Measurements from ENCODE around the gene RMDN3.

The RMDN3 gene

DNA sequence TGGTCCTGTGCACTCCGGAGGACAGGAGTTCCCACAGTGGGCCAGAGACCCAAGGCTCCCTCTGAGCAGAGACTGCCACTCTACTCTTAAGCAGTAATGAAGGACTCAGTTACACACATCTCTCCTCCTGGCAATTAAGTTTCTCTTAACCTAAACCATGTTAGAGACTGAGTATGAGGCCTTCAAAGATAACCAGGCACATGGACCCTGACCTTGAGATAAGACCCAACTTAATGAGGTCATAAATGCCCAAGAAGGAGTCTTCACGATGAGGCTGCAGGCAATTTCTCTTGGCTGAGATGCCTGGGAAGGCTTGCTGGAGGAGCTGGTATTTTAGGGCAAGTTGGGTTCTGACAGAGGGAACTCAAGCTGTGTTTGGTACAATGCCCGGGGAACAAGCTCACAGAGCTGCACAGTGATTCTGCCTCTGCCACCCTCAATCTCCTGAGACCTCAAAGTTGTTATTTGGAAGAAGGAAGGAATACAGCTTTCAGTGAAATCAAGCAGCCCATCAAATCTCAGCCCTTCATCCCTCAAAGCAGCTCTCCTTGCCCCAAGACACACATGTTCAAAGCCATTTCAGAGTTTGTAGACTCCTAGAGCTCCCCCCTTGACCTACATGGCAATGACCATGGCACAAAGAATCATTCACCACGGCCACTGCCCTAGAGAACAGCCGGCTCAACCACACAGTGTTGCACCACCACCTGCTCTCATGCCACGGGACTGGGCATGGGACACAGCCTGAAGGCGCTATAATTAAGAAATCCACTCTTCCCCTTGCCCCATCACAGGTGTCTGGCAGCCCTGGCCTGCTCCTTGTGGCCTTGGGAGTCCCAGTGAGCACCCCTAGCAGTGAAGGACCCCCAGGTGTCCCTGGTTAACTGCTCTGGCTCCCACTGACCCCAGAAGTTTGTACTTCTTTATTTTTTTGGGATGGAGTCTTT, 7.1 kb downstream of the RMDN3 start:
- Mint-ChIP-seq H3K4me1 (ENCODE audit: low read depth) (peaks cover 39% of the 10 kb centered on the region), H3K9me3 (no peaks in the 10 kb centered on the region), H3K36me3 (ENCODE audit: low read depth) (peaks cover 33% of the 10 kb centered on the region), H3K4me3 (no peak overlapping the region), H3K27me3 (ENCODE audit: low read depth) (no peaks in the 10 kb centered on the region), H3K27ac (peak overlapping the region; percentile 9)

DNA sequence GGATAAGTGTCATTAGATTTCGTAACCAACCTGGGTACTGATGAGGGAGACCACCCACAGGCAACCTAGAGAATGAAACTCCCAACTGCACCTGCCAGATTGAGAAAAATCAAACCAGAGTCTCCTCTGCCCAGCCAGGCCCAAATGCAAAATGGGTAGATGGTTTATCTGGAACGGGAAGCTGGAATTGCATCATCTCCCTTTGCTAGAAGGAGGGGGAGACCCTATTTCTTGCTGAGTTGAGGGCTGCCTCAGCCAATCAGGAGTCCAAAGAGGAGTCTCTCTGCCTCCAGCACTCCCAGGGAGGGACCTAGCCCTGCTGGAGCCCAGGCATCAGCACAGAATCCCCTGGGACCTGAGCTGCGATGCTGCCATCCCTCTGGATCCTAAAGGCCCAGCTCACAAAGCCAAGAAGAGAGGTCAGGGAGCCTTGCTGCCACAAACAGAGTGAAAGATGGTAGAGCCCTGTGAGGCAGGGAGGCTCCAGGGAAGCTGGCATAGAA, 8.1 kb downstream of the RMDN3 start:
- Mint-ChIP-seq H3K27me3 (ENCODE audit: low read depth) (no peaks in the 10 kb centered on the region), H3K36me3 (ENCODE audit: low read depth) (peaks cover 32% of the 10 kb centered on the region), H3K27ac (no peak overlapping the region)

DNA sequence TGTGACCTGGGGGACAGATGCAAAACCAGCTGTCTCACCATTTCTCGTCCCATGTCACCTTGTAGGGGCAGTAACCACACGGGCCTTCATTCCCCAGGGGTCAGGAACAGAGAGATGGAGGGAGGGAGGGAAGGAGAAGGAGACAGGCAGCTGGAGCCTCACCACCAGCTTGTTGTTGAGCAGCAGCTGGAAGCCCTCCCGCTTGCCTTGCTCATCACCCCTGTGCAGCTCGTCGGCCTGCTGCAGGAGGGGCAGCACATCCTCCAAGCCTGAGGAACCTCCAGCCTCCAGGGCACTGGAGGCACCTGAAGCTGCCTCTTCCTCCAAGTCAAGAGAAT, 10.3 kb downstream of the RMDN3 start:
- peaks cover 29% of the 10 kb centered on the region for H3K36me3 Mint-ChIP-seq (ENCODE audit: low read depth)
- no peaks in the 10 kb centered on the region for H3K9me3 Mint-ChIP-seq
- H3K27me3 Mint-ChIP-seq (ENCODE audit: low read depth), result no peaks in the 10 kb centered on the region
- H3K4me1 Mint-ChIP-seq (ENCODE audit: low read depth), result peaks cover 30% of the 10 kb centered on the region
- H3K4me3 Mint-ChIP-seq, result no peak overlapping the region
- peak overlapping the region; percentile 97 for H3K27ac Mint-ChIP-seq

More for the DNA sequence above, 8.1 kb downstream of the RMDN3 start:
- Mint-ChIP-seq H3K4me3 (no peak overlapping the region), H3K4me1 (ENCODE audit: low read depth) (peaks cover 37% of the 10 kb centered on the region), H3K9me3 (no peaks in the 10 kb centered on the region)

DNA sequence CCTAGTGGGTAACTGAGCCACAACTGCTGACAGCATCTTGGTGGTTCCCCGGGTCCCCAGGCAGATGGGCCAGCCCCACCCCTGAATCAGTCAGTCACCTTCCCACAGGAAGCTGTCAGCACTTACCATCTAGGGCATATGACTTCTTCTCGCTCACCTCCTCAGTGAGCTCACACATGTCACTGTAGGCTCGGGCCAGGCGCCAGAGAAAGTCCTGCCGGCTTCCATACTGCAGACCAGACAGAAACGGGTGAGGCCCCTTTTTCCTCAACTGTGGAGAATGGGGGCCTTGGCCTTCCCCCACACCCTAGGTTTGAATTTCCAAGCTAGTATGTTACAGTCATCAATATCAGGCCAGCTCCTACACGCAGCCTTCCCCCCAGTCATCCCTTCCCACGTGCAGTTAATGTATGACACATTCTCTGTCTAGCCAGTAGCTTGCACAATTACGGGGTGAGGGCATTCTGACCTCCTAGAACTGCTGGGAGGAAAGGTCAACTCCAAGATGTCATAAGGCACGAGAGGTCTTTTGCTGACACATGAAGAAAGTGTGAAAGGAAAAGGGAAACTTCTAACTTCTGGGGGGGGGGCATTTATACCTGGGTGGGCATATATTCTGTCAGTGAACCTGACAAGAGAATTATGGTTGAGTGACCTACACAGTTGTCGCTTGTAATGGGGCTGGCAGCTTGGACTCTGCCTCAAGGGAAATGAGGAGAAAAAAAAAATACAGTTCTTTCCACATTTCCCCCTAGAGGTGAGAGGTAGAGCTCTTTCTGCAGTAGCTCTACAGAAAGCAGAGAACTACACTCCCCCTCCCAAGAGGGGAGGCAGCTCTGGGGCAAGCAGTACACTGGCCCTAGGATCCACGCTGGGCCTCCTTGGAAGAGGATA, 10.9 kb downstream of the RMDN3 start:
- H3K27me3 Mint-ChIP-seq (ENCODE audit: low read depth), result no peaks in the 10 kb centered on the region
- H3K27ac Mint-ChIP-seq, result peak overlapping the region; percentile 97
- peak overlapping the region; percentile 68 for H3K4me3 Mint-ChIP-seq
- H3K4me1 Mint-ChIP-seq (ENCODE audit: low read depth), result peaks cover 30% of the 10 kb centered on the region
- peaks cover 33% of the 10 kb centered on the region for H3K36me3 Mint-ChIP-seq (ENCODE audit: low read depth)
- no peaks in the 10 kb centered on the region for H3K9me3 Mint-ChIP-seq

DNA sequence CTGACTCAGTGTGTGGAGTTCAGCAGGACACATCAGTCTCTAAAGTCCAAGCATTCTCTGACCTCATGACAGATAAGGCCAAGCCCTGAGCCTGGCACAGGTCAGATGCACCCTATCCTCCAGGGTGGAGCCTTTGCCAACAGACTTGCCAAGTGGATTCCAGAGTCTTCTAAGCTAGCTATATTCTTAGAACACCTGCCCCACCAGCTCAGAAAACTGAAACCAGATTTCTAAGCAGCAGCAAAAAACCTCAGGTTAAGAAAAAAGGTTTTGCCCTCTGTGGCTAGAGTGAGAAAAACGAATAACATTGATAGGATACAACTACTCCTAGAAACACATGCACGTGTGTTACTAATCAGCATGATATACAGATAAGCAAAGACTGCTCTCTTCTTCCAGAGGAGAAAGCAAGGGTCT, 11.6 kb downstream of the RMDN3 start:
- Mint-ChIP-seq H3K4me1 (ENCODE audit: low read depth) (peaks cover 30% of the 10 kb centered on the region), H3K27ac (peak overlapping the region; percentile 97), H3K36me3 (ENCODE audit: low read depth) (peaks cover 39% of the 10 kb centered on the region), H3K9me3 (no peaks in the 10 kb centered on the region), H3K4me3 (peak overlapping the region; percentile 68), H3K27me3 (ENCODE audit: low read depth) (no peaks in the 10 kb centered on the region)

DNA sequence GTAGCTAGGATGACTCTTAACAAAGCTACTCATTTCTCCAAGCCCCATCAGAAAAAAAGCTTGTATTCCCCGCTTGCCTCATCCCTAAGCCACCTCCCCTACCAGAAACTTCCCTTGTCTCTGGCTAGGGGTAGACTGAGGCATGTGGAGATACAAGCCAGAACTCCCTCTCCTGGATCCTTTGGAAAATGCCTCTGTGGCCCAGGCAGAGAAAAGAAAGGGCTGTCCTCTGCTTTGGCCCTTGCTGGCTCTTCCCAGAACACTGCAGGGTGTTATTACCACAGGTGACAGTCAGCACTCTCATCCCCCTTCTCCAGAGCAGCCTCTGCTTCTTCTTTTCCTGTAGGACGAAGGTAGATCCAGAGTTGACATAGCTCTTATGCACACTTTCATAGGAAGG, 15.2 kb downstream of the RMDN3 start:
- Mint-ChIP-seq H3K27ac (no peak overlapping the region), H3K4me1 (ENCODE audit: low read depth) (peaks cover 22% of the 10 kb centered on the region), H3K36me3 (ENCODE audit: low read depth) (peaks cover 37% of the 10 kb centered on the region), H3K4me3 (no peak overlapping the region), H3K27me3 (ENCODE audit: low read depth) (no peaks in the 10 kb centered on the region), H3K9me3 (no peaks in the 10 kb centered on the region)

DNA sequence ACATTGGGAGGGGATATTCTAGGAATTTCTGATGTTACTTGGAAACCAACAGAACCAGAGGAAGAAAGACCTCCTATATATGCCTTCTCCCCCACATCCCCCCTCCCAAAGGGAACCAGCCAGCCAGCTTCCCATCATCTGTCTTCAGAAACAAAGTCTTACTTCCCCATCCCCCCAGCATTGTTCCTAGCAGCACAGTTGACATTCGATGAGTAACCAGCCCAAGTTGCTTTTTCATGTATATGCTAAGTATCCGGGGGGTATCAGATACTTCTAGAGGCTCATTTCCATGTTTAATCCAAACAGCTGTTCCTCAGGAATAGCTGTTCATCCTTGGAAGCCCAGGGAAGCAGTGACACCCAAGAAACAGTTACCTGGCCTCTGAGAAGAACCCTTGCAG, 16.0 kb downstream of the RMDN3 start:
- Mint-ChIP-seq H3K9me3 (no peaks in the 10 kb centered on the region), H3K4me3 (no peak overlapping the region), H3K4me1 (ENCODE audit: low read depth) (peaks cover 15% of the 10 kb centered on the region), H3K27me3 (ENCODE audit: low read depth) (no peaks in the 10 kb centered on the region), H3K36me3 (ENCODE audit: low read depth) (peaks cover 33% of the 10 kb centered on the region), H3K27ac (no peak overlapping the region)

DNA sequence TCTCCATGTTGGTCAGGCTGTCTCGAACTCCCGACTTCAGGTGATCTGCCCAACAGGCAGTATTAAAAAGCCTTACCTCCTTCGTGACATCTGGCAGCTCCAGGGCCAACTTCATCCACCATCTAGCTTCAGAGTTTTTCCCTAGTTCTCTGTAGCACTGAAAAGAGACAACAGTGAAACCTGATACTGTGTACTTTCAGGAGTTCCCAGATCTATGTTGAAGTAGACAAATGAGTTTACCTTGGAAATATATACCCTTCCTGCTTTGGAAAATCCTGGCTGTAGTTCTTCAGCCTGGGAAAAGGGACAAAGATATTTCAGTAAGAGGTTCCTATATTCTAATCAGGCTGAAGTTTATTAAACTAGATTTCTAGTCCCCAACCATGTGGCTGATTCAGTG, 18.0 kb downstream of the RMDN3 start:
- Mint-ChIP-seq H3K36me3 (ENCODE audit: low read depth) (peaks cover 30% of the 10 kb centered on the region), H3K27ac (no peak overlapping the region), H3K4me3 (no peak overlapping the region), H3K4me1 (ENCODE audit: low read depth) (no peaks in the 10 kb centered on the region), H3K27me3 (ENCODE audit: low read depth) (no peaks in the 10 kb centered on the region), H3K9me3 (no peaks in the 10 kb centered on the region)

DNA sequence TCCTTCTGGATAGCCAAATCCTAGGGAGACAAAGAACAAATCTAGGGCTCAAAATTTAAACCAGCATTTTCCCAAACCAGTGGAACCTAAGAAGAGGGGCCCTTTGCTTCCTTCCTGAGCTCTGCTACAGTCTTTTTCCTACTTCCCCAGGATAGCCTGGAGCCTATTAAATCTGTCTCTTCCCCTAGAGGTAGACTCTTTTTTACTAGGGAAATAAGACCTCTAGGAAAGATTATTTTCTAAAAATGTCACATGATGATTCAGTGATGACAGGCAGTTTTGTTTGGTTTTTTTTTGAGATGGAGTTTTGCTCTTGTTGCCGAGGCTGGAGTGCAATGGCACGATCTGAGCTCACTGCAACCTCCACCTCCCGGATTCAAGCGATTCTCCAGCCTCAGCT, 18.5 kb downstream of the RMDN3 start:
- Mint-ChIP-seq H3K27me3 (ENCODE audit: low read depth) (no peaks in the 10 kb centered on the region), H3K27ac (no peak overlapping the region), H3K9me3 (no peaks in the 10 kb centered on the region), H3K4me1 (ENCODE audit: low read depth) (no peaks in the 10 kb centered on the region), H3K36me3 (ENCODE audit: low read depth) (peaks cover 34% of the 10 kb centered on the region), H3K4me3 (no peak overlapping the region)

DNA sequence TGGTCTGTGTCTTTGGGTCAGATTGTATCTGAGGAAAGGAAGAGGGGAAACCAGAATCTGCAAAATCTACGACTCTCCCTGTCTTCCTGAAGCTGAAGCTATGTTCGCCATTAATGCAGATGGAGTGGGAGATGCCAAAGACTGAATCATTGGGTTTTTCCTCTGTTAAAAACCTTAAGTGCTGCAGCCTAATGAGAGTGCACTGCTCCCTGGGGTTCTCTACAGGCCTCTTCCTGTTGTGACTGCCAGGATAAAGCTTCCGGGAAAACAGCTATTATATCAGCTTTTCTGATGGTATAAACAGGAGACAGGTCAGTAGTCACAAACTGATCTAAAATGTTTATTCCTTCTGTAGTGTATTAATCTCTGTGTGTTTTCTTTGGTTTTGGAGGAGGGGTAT, 24.0 kb downstream of the RMDN3 start:
- Mint-ChIP-seq H3K4me3 (no peak overlapping the region), H3K36me3 (ENCODE audit: low read depth) (peaks cover 36% of the 10 kb centered on the region), H3K27ac (no peak overlapping the region), H3K27me3 (ENCODE audit: low read depth) (no peaks in the 10 kb centered on the region), H3K9me3 (no peaks in the 10 kb centered on the region), H3K4me1 (ENCODE audit: low read depth) (no peaks in the 10 kb centered on the region)

DNA sequence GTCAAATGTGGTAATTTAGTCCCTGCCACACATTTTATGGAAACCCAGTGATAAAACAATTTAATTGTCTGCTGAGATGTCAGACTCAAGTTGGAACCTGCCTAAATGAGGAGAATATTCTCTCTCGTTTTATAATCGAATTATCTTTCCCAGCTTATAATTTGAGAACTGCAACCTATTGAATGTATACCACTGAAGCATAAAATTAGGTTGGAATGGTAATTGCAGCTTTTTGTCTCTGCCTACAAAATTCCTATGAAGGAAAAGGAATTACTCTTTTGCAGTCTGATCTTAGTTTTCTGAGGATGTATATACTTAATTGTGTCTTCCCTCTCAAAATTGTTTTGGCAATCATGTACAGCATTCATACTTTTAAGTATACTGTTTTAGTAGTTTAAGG, 31.1 kb downstream of the RMDN3 start:
- Mint-ChIP-seq H3K4me3 (no peak overlapping the region), H3K4me1 (ENCODE audit: low read depth) (peaks cover 5% of the 10 kb centered on the region), H3K27me3 (ENCODE audit: low read depth) (no peaks in the 10 kb centered on the region), H3K9me3 (no peaks in the 10 kb centered on the region), H3K27ac (peak overlapping the region; percentile 19), H3K36me3 (ENCODE audit: low read depth) (peaks cover 12% of the 10 kb centered on the region)

DNA sequence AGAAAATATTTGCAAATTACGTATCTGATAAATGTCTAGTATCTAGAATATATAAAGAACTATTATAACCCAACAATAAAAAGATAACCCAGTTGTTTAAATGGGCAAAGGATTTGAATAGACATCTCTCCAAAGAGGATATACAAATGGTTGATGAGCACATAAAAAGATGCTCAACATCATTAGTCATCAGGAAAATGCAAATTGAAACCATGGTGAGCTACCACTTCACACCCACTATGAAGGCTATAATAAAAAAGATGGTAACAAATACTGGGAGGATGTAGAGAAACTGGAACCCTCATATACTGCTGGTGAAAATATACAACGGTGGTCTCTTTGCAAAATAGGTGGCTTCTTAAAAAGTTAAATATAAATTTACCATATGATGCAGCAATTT, 32.1 kb downstream of the RMDN3 start:
- Mint-ChIP-seq H3K4me1 (ENCODE audit: low read depth) (peaks cover 5% of the 10 kb centered on the region), H3K4me3 (no peak overlapping the region), H3K27me3 (ENCODE audit: low read depth) (no peaks in the 10 kb centered on the region), H3K9me3 (no peaks in the 10 kb centered on the region), H3K36me3 (ENCODE audit: low read depth) (peaks cover 7% of the 10 kb centered on the region), H3K27ac (no peak overlapping the region)

DNA sequence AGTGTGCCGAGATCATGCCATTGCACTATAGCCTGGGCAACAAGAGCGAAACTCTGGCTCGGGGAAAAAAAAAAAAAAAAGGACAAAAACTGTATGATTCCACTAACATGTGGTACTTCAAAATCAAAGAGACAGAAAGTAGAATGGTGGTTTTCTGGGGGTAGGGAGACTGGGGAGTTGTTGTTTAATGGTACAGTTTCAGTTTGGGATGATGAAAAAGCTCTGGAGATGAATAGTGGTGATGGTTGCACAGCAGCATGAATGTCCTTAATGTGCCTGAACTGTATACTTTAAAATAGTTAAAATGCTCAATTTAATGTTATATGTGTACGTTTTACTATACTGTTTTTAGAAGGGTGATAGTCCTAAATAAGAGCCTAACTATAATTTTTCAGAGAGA, 32.7 kb downstream of the RMDN3 start:
- no peak overlapping the region for H3K27ac Mint-ChIP-seq
- H3K4me3 Mint-ChIP-seq, result no peak overlapping the region
- no peaks in the 10 kb centered on the region for H3K27me3 Mint-ChIP-seq (ENCODE audit: low read depth)
- peaks cover 11% of the 10 kb centered on the region for H3K36me3 Mint-ChIP-seq (ENCODE audit: low read depth)
- H3K4me1 Mint-ChIP-seq (ENCODE audit: low read depth), result peaks cover 5% of the 10 kb centered on the region
- H3K9me3 Mint-ChIP-seq, result no peaks in the 10 kb centered on the region

DNA sequence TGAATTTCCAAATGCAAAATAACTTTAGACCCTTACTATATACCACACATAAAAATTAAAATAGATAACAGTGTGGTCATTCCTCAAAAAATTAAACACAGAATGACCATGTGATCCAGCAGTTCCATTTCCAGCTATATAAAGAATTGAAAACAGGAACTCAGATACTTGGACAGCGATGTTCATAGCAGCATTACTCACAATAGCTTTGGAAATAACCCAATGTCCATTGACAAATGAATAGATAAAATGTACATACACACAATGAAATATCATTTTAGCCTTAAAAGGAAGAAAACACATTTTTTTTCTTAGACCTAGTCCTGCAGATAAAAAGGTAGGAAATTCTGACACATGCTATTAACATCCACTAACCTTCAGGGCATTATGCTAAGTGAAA, 33.4 kb downstream of the RMDN3 start:
- no peaks in the 10 kb centered on the region for H3K9me3 Mint-ChIP-seq

DNA sequence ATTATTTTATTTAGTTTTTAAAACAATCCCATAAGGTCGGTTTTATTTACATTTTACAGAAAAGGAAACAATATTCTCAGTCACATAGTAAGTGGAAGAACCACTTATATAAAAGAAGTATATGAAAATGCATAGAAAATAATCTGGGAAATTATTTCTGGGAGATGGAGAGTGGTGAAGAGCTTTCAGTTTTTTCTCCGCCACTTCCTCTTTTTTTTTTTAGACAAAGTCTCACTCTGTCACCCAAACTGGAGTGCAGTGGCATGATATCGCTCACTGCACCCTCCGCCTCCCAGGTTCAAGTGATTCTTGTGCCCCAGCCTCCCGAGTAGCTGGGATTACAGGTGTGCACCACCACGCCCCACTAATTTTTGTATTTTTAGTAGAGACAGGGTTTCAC, 38.9 kb downstream of the RMDN3 start:
- H3K27me3 Mint-ChIP-seq (ENCODE audit: low read depth), result no peaks in the 10 kb centered on the region
- no peaks in the 10 kb centered on the region for H3K9me3 Mint-ChIP-seq
- H3K4me3 Mint-ChIP-seq, result no peak overlapping the region
- no peaks in the 10 kb centered on the region for H3K4me1 Mint-ChIP-seq (ENCODE audit: low read depth)
- H3K36me3 Mint-ChIP-seq (ENCODE audit: low read depth), result peaks cover 29% of the 10 kb centered on the region
- no peak overlapping the region for H3K27ac Mint-ChIP-seq

More for the DNA sequence above, 33.4 kb downstream of the RMDN3 start:
- Mint-ChIP-seq H3K27me3 (ENCODE audit: low read depth) (no peaks in the 10 kb centered on the region), H3K27ac (no peak overlapping the region), H3K4me3 (no peak overlapping the region), H3K36me3 (ENCODE audit: low read depth) (peaks cover 12% of the 10 kb centered on the region), H3K4me1 (ENCODE audit: low read depth) (peaks cover 5% of the 10 kb centered on the region)
